HCT116 (cell line): ENCODE data around the gene CCDC142. TPM values are rescaled to one million over a fixed set of nuclear protein-coding genes. Genes with fewer than 3 reads are reported as not detected.

ENCODE experiments used
- ATAC-seq: fragments of 200-7000 bp; cut with Tn5 transposase; 2 replicates; pipeline ENCODE4 v1.9.1; 2020; ENCODE audit warnings: mild to moderate bottlenecking, moderate library complexity
- BruUV-seq: library from RNA; stranded (reverse); fragments of 400-500 nt; replicated peaks from 2 replicates; lab custom pipeline; 2021; lab: Mats Ljungman, UMichigan
- CTCF ChIA-PET: fragments of 300-600 bp; sonication (Branson Sonifier 250); formaldehyde crosslinking; loops from one replicate; lab custom pipeline; 2021; ENCODE audit warnings: antibody characterized with exemption; lab: Charles Lee
- POLR2A ChIA-PET: fragments of 300-600, 350-600 bp; sonication (Branson Sonifier 250); formaldehyde crosslinking; loops from one replicate; lab custom pipeline; 2021; ENCODE audit warnings: antibody characterized with exemption; lab: Charles Lee
- RAD21 ChIA-PET, 2 experiments: fragments of 300-600 bp; sonication (Branson Sonifier 250); formaldehyde crosslinking; loops; one replicate each; lab custom pipeline; 2023; ENCODE audit warnings: low total read pairs in 2 of 2; ENCODE audit not compliant: uncharacterized antibody in 2 of 2, unreplicated experiment in 2 of 2, low non-redundant PET in 1 of 2; lab: Charles Lee
- DNase-seq: peaks from one replicate; pipeline ENCODE4 v3.0.0-alpha.2; 2010; ENCODE audit warnings: low read depth, low spot score
- H2AFZ ChIP-seq: fragments of 200-600 bp; shearing (Covaris generic), sonication (generic); 2 replicates; pipeline ENCODE4 v1.6.1; 2017; ENCODE audit warnings: low read depth, mixed run types, mixed read lengths, antibody characterized with exemption, low read length; ENCODE audit not compliant: poor library complexity, severe bottlenecking
- H3K27ac ChIP-seq: 2 replicates; pipeline ENCODE4 v1.5.1; 2012; ENCODE audit warnings: low read depth, low read length
- H3K27me3 ChIP-seq: fragments of 200-600 bp; sonication (generic); 2 replicates; pipeline ENCODE4 v1.6.1; 2016; ENCODE audit warnings: mixed run types, low read length, mixed read lengths; ENCODE audit not compliant: insufficient read depth
- H3K36me3 ChIP-seq, 2 experiments: fragments of 200-500 bp in 1 of 2; fragments of 200-600 bp in 1 of 2; sonication (Bioruptor generic) in 1 of 2; sonication (generic) in 1 of 2; 2 replicates each; pipeline versions ENCODE4 v1.5.1 to v1.6.1; 2014 to 2016; ENCODE audit warnings: low read length in 2 of 2, inconsistent platforms in 1 of 2, mixed read lengths in 1 of 2, mixed run types in 1 of 2; ENCODE audit not compliant: insufficient read depth in 2 of 2, control insufficient read depth in 1 of 2
- H3K4me1 ChIP-seq, 2 experiments: fragments of 200-600 bp in 1 of 2; sonication (generic) in 1 of 2; 2 replicates each; pipeline versions ENCODE4 v1.5.1 to v1.6.1; 2012 to 2017; ENCODE audit warnings: low read length in 2 of 2, inconsistent platforms in 1 of 2, mild to moderate bottlenecking in 1 of 2, mixed read lengths in 1 of 2, mixed run types in 1 of 2, moderate library complexity in 1 of 2; ENCODE audit not compliant: insufficient read depth in 2 of 2, control insufficient read depth in 1 of 2
- H3K4me2 ChIP-seq: fragments of 200-600 bp; sonication (generic); 2 replicates; pipeline ENCODE4 v1.6.1; 2017; ENCODE audit warnings: mixed run types, low read length, mixed read lengths
- H3K4me3 ChIP-seq, 2 experiments: fragments of 200-600 bp in 1 of 2; sonication (generic) in 1 of 2; replicated peaks in 1 of 2; 2 replicates each; pipeline ENCODE4 v1.5.1; 2011 to 2016; ENCODE audit warnings: low read length in 2 of 2, control low read depth in 1 of 2, low read depth in 1 of 2, mild to moderate bottlenecking in 1 of 2, mixed read lengths in 1 of 2, mixed run types in 1 of 2
- H3K79me2 ChIP-seq: fragments of 200-600 bp; sonication (generic); 2 replicates; pipeline ENCODE4 v1.6.1; 2017; ENCODE audit warnings: mild to moderate bottlenecking, mixed run types, low read length, moderate library complexity, mixed read lengths; ENCODE audit not compliant: insufficient read depth
- H3K9ac ChIP-seq: fragments of 200-600 bp; sonication (generic); 2 replicates; pipeline ENCODE4 v1.6.1; 2016; ENCODE audit warnings: low read length, mixed read lengths
- H3K9me2 ChIP-seq: fragments of 200-600 bp; sonication (generic), shearing (Covaris generic); 2 replicates; pipeline ENCODE4 v1.6.1; 2017; ENCODE audit warnings: mixed run types, mild to moderate bottlenecking, moderate library complexity; ENCODE audit not compliant: insufficient read depth
- H3K9me3 ChIP-seq, 2 experiments: fragments of 200-500 bp in 1 of 2; fragments of 200-600 bp in 1 of 2; sonication (Bioruptor generic) in 1 of 2; sonication (generic) in 1 of 2; 2 replicates each; pipeline ENCODE4 v1.6.1; 2014 to 2017; ENCODE audit warnings: low read length in 2 of 2, mixed read lengths in 2 of 2, inconsistent platforms in 1 of 2, low read depth in 1 of 2, mild to moderate bottlenecking in 1 of 2, mixed run types in 1 of 2, moderate library complexity in 1 of 2; ENCODE audit not compliant: control insufficient read depth in 1 of 2, insufficient read depth in 1 of 2
- H4K20me1 ChIP-seq: fragments of 200-600 bp; sonication (generic), shearing (Covaris generic); 2 replicates; pipeline ENCODE4 v1.6.1; 2017; ENCODE audit warnings: mixed run types, mild to moderate bottlenecking, moderate library complexity; ENCODE audit not compliant: insufficient read depth
- CBX3 ChIP-seq: IDR thresholded peaks from 2 replicates; pipeline ENCODE4 v1.6.1; 2012; ENCODE audit warnings: low read depth
- CTCF ChIP-seq, 3 experiments: fragments of 200-600 bp in 1 of 3; sonication (generic) in 1 of 3; IDR thresholded peaks in 2 of 3; conservative IDR thresholded peaks in 1 of 3; 2 replicates each; pipeline ENCODE4 v1.5.1; 2012 to 2017; ENCODE audit warnings: low read depth in 2 of 3, low read length in 2 of 3, antibody characterized with exemption in 1 of 3, borderline replicate concordance in 1 of 3, control low read depth in 1 of 3, mild to moderate bottlenecking in 1 of 3, mixed read lengths in 1 of 3, mixed run types in 1 of 3, moderate library complexity in 1 of 3; ENCODE audit not compliant: insufficient read depth in 1 of 3
- EGR1 ChIP-seq: IDR thresholded peaks from 2 replicates; pipeline ENCODE4 v1.6.1; 2012; ENCODE audit warnings: low read depth
- ELF1 ChIP-seq: IDR thresholded peaks from 2 replicates; pipeline ENCODE4 v1.6.1; 2012; ENCODE audit warnings: low read depth, borderline replicate concordance
- EZH2 ChIP-seq: fragments of 200-600 bp; sonication (generic); IDR thresholded peaks from 2 replicates; pipeline ENCODE4 v1.6.1; 2017; ENCODE audit warnings: antibody characterized with exemption, mixed run types
- EZH2phosphoT487 ChIP-seq: fragments of 200-600 bp; IDR thresholded peaks from 2 replicates; pipeline ENCODE4 v1.6.1; 2018; ENCODE audit warnings: antibody characterized with exemption, borderline replicate concordance
- FOSL1 ChIP-seq: IDR thresholded peaks from 2 replicates; pipeline ENCODE4 v1.6.1; 2012; ENCODE audit warnings: low read depth
- JUND ChIP-seq: IDR thresholded peaks from 2 replicates; pipeline ENCODE4 v1.6.1; 2012
- POLR2A ChIP-seq: IDR thresholded peaks from 2 replicates; pipeline ENCODE4 v1.7.0; 2011; ENCODE audit warnings: borderline replicate concordance; ENCODE audit not compliant: insufficient read depth, insufficient read length; ENCODE audit errors: extremely low read depth
- POLR2AphosphoS5 ChIP-seq: IDR thresholded peaks from 2 replicates; pipeline ENCODE4 v1.6.1; 2011; ENCODE audit warnings: mild to moderate bottlenecking, low read depth, low read length, moderate library complexity
- REST ChIP-seq: IDR thresholded peaks from 2 replicates; pipeline ENCODE4 v1.6.1; 2012; ENCODE audit warnings: low read depth
- SIN3A ChIP-seq: IDR thresholded peaks from 2 replicates; pipeline ENCODE4 v1.6.1; 2012; ENCODE audit warnings: low read depth
- SP1 ChIP-seq: IDR thresholded peaks from 2 replicates; pipeline ENCODE4 v1.6.1; 2012; ENCODE audit warnings: low read depth
- TCF7L2 ChIP-seq: IDR thresholded peaks from 2 replicates; pipeline ENCODE4 v1.7.0; 2011; ENCODE audit warnings: borderline replicate concordance, inconsistent platforms; ENCODE audit not compliant: insufficient read depth, insufficient read length; ENCODE audit errors: extremely low read depth
- YY1 ChIP-seq: IDR thresholded peaks from 2 replicates; pipeline ENCODE4 v1.6.1; 2011; ENCODE audit warnings: low read length, low read depth, moderate library complexity, mild to moderate bottlenecking; ENCODE audit not compliant: insufficient replicate concordance; ENCODE audit errors: extremely low read depth
- ZBTB33 ChIP-seq: IDR thresholded peaks from 2 replicates; pipeline ENCODE4 v1.6.1; 2011; ENCODE audit warnings: mild to moderate bottlenecking, low read length, moderate library complexity; ENCODE audit not compliant: insufficient replicate concordance; ENCODE audit errors: extremely low read depth
- ZFX ChIP-seq: fragments of 450-650 bp; IDR thresholded peaks from 2 replicates; pipeline ENCODE4 v1.6.1; 2017
- ZNF274 ChIP-seq: fragments of 200-500 bp; sonication (Bioruptor generic); IDR thresholded peaks from 2 replicates; pipeline ENCODE4 v1.6.1; 2014; ENCODE audit warnings: mild to moderate bottlenecking, low read depth, low read length, inconsistent platforms
- intact Hi-C: fragments of 100-400 bp; cut with micrococcal nuclease; formaldehyde crosslinking; loops from 2 replicates; pipeline ENCODE4 v1.10.0; 2022
- total RNA-seq: library from RNA; stranded (reverse); gene quantifications from one replicate; pipeline ENCODE4 v1.2.1, GENCODE V29; 2021; ENCODE audit not compliant: unreplicated experiment
- TF ChIP-seq, protein P1 (sequence below): IDR thresholded peaks from 2 replicates; pipeline ENCODE4 v1.6.1; 2012

The CCDC142 gene
- total RNA-seq, 1 experiment from 2014 or later, result 15.0 TPM

GRCh38 chr2:74531666-74532065 lies 48.9 kb upstream of the CCDC142 start:
- RAD21 ChIA-PET, result interaction anchor here in 1 of 2 experiments (0.6 kb wide), 1 partner anchor 47 kb away, joined by 3 read pairs; no protein-coding TSS in a partner anchor
- Histone ChIP-seq H3K36me3 (peaks cover 13 to 19% of the 10 kb centered on the region in 2 experiments), H3K4me1 (peaks cover 14 to 27% of the 10 kb centered on the region in 2 experiments), H3K79me2 (peaks cover 40% of the 10 kb centered on the region), H4K20me1 (no peaks in the 10 kb centered on the region), H3K4me3 (no peak overlapping the region), H3K9ac (no peak overlapping the region), H3K27me3 (no peaks in the 10 kb centered on the region), H3K9me3 (no peaks in the 10 kb centered on the region), H3K27ac (no peak overlapping the region), H2AFZ (no peak overlapping the region), H3K9me2 (no peaks in the 10 kb centered on the region), H3K4me2 (0 out of 2 replicates have a peak overlapping the region, but pooled peaks have one; percentile 86)
- POLR2A ChIA-PET, result interaction anchor here (1.3 kb wide), 1 partner anchor 27 kb away, joined by 4 read pairs; no protein-coding TSS in a partner anchor
- intact Hi-C loops, result loop anchor here (1.0 to 5.0 kb wide), 2 partner anchors 198 to 279 kb away; no protein-coding TSS in a partner anchor
- ATAC-seq, result no peak
- CTCF ChIA-PET, result interaction anchor here (0.9 to 2.3 kb wide), 7 partner anchors 13 to 705 kb away, joined by 3 to 12 read pairs (median 6); partner anchors contain the start of genes CCDC142 and TTC31
- DNase-seq, result no peak
- TF ChIP-seq, protein P1, sequence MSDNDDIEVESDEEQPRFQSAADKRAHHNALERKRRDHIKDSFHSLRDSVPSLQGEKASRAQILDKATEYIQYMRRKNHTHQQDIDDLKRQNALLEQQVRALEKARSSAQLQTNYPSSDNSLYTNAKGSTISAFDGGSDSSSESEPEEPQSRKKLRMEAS, result no peak
- TF ChIP-seq EGR1 (no peak), POLR2AphosphoS5 (no peak), CTCF (IDR thresholded peaks at IDR 0.05 in 2 of 3, conservative IDR thresholded peaks at IDR 0.05 in 1 of 3; ENCODE audit: borderline replicate concordance in 1 of 3, insufficient read depth in 1 of 3, low read depth in 2 of 3, low read length in 2 of 3) (no peak), EZH2phosphoT487 (no peak), ZNF274 (no peak), EZH2 (no peak), ZFX (no peak), JUND (no peak), CBX3 (no peak), REST (no peak), ZBTB33 (no peak), YY1 (no peak), TCF7L2 (no peak), SIN3A (no peak), FOSL1 (no peak), POLR2A (no peak), SP1 (no peak), ELF1 (no peak)
- BruUV-seq, result no TSS peak
